A549 (cell line): ENCODE results near the gene SNCAIP.

Experiments
- CHD2 ChIP-seq: fragments of 150-350 bp; IDR thresholded peaks from 2 replicates; pipeline ENCODE4 v1.6.1; 2014; ENCODE audit warnings: low read length; ENCODE audit not compliant: partially characterized antibody
- CTCF ChIP-seq: fragments of >200 bp; sonication (Bioruptor Twin); formaldehyde crosslinking; IDR thresholded peaks from 3 replicates; pipeline ENCODE4 v1.5.1; 2016
- EP300 ChIP-seq, 2 experiments: fragments of >200 bp; sonication (Bioruptor Twin); formaldehyde crosslinking; IDR thresholded peaks; 2 replicates in 1 of 2; 3 replicates in 1 of 2; pipeline ENCODE4 v1.6.1; 2016 to 2017
- HDAC2 ChIP-seq: fragments of 200-600 bp; sonication (generic); IDR thresholded peaks from 2 replicates; pipeline ENCODE4 v1.6.1; 2016
- MAX ChIP-seq: IDR thresholded peaks from 2 replicates; pipeline ENCODE4 v1.6.1; 2012
- MYC ChIP-seq: IDR thresholded peaks from 2 replicates; pipeline ENCODE4 v1.6.1; 2012; ENCODE audit warnings: mild to moderate bottlenecking, inconsistent platforms, low read length, improper control_type of control experiment, borderline replicate concordance
- NFE2L2 ChIP-seq: fragments of 150-350 bp; conservative IDR thresholded peaks from 2 replicates; pipeline ENCODE4 v1.6.1; 2014; ENCODE audit warnings: low read length
- POLR2A ChIP-seq: IDR thresholded peaks from 2 replicates; pipeline ENCODE4 v1.6.1; 2012; ENCODE audit warnings: mild to moderate bottlenecking, low read length
- POLR2AphosphoS2 ChIP-seq: conservative IDR thresholded peaks from 2 replicates; pipeline ENCODE4 v1.6.1; 2012; ENCODE audit warnings: low read length, improper control_type of control experiment, inconsistent platforms
- RAD21 ChIP-seq, 2 experiments: fragments of >200 bp in 1 of 2; sonication (Bioruptor Twin) in 1 of 2; formaldehyde crosslinking in 1 of 2; IDR thresholded peaks in 1 of 2; conservative IDR thresholded peaks in 1 of 2; 2 replicates in 1 of 2; 3 replicates in 1 of 2; pipeline ENCODE4 v1.6.1; 2012 to 2018; ENCODE audit warnings: inconsistent platforms in 1 of 2
- RFX5 ChIP-seq: fragments of 450-650 bp; IDR thresholded peaks from 2 replicates; pipeline ENCODE4 v1.7.1; 2014; ENCODE audit warnings: antibody characterized with exemption, mild to moderate bottlenecking, moderate library complexity
- ZC3H11A ChIP-seq: fragments of 450-650 bp; IDR thresholded peaks from 2 replicates; pipeline ENCODE4 v1.6.1; 2014; ENCODE audit warnings: antibody characterized with exemption, mild to moderate bottlenecking
- TF ChIP-seq, protein P1 (sequence below): fragments of >200 bp; sonication (Bioruptor Twin); formaldehyde crosslinking; IDR thresholded peaks from 3 replicates; pipeline ENCODE4 v1.6.1; 2016
- TF ChIP-seq, protein P2 (sequence below): fragments of 450-650 bp; IDR thresholded peaks from 2 replicates; pipeline ENCODE4 v1.6.1; 2014; ENCODE audit warnings: antibody characterized with exemption

DNA sequence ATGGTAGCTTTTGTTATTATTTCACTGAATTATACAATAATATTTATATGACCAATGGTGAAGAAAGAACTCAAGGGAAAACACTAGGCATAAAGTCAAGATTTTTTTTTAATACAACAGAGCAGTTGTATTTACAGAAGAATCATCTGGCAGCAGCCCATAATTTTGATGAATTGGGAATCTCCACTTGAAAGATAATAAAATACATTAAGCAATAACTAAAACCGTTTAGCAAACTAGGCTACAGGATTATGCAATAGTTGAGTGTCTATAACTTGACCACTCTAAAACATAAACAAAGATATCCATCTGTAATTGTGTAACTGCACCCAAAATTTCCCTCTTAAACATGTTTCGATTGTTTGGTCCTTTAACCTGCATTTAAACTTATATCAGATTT, 80.8 kb downstream of the SNCAIP start:
- no peak for TF ChIP-seq POLR2AphosphoS2
- no peak for TF ChIP-seq CTCF
- no peak for TF ChIP-seq CHD2
- no peak for TF ChIP-seq NFE2L2
- no peak for TF ChIP-seq POLR2A
- no peak for TF ChIP-seq MYC
- no peak for TF ChIP-seq ZC3H11A
- TF ChIP-seq HDAC2, result no peak
- TF ChIP-seq, protein P1, sequence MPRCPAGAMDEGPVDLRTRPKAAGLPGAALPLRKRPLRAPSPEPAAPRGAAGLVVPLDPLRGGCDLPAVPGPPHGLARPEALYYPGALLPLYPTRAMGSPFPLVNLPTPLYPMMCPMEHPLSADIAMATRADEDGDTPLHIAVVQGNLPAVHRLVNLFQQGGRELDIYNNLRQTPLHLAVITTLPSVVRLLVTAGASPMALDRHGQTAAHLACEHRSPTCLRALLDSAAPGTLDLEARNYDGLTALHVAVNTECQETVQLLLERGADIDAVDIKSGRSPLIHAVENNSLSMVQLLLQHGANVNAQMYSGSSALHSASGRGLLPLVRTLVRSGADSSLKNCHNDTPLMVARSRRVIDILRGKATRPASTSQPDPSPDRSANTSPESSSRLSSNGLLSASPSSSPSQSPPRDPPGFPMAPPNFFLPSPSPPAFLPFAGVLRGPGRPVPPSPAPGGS, result no peak
- no peak for TF ChIP-seq MAX
- TF ChIP-seq, protein P2, sequence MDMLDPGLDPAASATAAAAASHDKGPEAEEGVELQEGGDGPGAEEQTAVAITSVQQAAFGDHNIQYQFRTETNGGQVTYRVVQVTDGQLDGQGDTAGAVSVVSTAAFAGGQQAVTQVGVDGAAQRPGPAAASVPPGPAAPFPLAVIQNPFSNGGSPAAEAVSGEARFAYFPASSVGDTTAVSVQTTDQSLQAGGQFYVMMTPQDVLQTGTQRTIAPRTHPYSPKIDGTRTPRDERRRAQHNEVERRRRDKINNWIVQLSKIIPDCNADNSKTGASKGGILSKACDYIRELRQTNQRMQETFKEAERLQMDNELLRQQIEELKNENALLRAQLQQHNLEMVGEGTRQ, result no peak
- no peak for TF ChIP-seq EP300 (IDR thresholded peaks at IDR 0.05)
- no peak for TF ChIP-seq RFX5
- TF ChIP-seq RAD21 (conservative IDR thresholded peaks at IDR 0.05 in 1 of 2, IDR thresholded peaks at IDR 0.05 in 1 of 2), result no peak
